ENCODE results near the gene SYNPO2.
"Not testable (repeated sequence)": the region's sequence is repeated elsewhere in the genome, so short reads cannot be mapped to it uniquely, and the experiment has no call there.

The SYNPO2 gene

DNA sequence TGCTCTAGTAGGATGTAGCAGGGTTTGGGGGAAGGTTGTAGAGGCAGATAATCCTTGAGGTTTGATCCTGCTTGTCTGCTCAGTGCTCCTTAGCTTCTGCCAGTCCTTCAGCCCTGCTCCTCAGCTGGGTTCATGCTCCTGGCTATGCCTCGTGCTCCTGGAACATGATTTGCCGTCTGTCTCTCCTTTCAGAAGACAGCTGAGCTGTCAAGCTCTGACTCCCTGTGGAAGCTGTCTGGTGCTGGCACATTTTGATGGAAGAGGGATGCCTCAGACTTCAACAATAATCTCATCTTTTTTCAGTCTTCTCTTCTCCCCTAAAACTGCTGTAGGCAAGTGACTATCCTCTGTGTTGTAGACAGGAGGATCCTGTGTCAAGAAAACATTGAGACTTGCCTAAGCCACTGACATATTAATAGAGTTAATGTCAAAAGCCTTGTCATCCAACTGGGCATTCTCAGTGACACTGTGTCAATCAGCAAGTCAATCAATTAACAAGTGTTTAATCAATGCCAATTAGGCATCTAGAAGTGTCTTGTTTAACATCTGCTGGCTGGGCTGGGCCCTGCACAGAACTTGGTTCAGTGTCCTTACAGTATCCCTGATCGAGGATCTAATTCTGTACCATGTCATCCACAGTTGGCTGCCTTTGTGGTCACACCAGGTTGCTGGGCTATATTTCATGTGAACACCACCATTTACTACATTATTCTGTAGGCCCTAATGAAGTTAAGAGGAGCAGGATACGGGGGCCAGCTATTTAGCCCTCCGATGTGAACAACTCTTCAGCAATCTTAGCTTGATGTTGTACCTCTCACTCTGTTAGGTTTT is 96.7 kb downstream of the SYNPO2 start:
- Mint-ChIP-seq H3K4me3 (no peak overlapping the region), H3K9me3 (no peaks in the 10 kb centered on the region)

DNA sequence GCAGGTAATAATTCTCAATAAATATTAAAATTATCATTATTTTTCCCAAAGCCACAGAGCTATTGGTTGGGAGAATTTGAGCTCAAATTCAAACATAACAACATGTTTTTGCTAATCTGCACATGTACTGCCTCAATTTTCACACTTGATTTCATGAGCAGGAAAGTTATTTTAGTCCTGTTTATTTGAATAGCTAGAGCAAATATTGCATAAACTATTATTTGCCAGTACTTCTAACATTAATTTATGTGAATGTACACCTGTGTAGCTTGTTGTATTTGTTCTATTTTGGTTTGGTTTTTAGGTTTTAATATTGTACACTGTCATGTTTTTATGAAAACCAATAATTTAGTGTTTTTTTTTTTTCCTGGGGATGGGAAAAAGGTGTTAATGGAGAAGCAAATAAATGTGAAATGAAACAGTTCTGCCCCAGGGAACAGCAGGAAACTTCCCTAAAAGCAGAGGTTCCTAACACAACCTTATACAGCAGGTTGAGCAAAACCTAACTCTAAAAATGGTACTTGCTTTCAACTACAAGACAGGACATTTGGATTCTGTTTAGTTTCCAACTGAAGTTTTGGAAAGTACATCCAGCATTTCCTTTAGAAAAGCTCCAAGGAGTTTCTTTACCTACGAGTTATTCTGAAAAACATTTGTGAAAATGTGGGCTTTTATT is 99.4 kb downstream of the SYNPO2 start:
- Mint-ChIP-seq H3K9me3 (no peaks in the 10 kb centered on the region), H3K4me1 (ENCODE audit: low read depth) (no peaks in the 10 kb centered on the region), H3K27me3 (no peaks in the 10 kb centered on the region), H3K27ac (no peak overlapping the region), H3K4me3 (no peak overlapping the region), H3K36me3 (ENCODE audit: low read depth) (no peaks in the 10 kb centered on the region)

More for the DNA sequence above, 96.7 kb downstream of the SYNPO2 start:
- Mint-ChIP-seq H3K27me3 (peaks cover 3% of the 10 kb centered on the region), H3K27ac (no peak overlapping the region), H3K36me3 (ENCODE audit: low read depth) (no peaks in the 10 kb centered on the region), H3K4me1 (ENCODE audit: low read depth) (no peaks in the 10 kb centered on the region)

DNA sequence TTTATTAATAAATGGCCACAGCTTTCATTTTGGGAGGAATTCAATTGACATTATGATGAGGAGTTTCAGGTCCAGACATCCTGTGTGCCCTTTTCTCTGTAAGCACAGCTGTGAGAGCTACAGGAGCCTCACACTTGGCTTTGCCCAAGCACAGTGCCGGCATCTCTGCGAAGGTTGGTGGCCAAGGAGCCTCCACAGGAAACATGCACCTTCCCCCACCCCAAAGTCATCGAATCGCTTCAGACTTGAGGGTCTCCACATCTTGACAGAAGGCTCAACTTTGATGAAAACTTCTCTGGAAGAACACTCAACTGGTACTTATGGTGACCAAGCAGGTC is 100.0 kb downstream of the SYNPO2 start:
- Mint-ChIP-seq H3K27ac (no peak overlapping the region), H3K4me1 (ENCODE audit: low read depth) (no peaks in the 10 kb centered on the region), H3K36me3 (ENCODE audit: low read depth) (no peaks in the 10 kb centered on the region)

DNA sequence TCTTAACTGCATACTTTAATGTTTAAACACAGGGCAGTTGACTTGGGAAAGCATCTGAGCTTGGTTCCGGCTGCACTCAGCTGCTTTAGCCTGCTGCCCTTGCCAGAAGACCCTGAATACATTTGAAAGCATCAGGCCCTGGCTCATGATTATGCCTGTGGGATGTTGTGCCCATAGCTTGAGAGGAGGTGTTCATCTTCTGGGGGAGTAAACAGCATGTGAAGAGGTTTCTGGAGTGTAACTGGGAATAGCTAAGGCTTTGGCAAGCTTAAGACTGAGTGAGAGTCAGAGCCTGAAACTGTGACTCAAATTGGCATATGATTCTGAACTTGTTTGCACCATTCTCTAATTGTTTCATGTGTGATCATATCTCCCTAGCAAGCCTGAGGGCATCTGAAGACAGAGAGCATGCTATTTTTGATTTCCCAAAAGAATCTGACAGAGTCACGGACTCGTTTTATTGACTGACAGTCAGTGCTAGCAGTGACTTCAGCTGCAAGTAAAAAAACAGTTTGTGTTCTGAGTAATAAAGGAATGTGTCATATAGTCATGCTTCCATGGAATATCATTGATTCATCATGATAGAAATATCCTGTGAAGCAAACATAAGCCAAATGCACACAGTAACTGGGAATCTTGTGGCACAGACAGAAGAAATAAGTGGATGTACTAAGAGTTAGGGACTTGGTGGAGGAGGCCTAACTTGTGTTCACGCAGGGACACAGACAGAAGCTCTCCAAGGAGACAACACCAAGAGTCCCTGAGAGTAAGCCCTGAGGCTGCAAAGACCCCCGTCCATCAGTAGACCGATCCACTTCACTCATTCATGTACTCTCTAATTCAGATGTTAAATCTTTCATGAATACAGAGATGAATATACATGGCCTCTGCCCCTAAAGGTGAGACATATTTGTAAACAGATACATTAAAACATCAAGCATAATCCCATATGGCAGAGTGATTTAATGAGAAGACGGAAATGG is 100.7 kb downstream of the SYNPO2 start:
- Mint-ChIP-seq H3K27me3 (no peaks in the 10 kb centered on the region), H3K9me3 (no peaks in the 10 kb centered on the region), H3K27ac (no peak overlapping the region), H3K36me3 (ENCODE audit: low read depth) (no peaks in the 10 kb centered on the region), H3K4me1 (ENCODE audit: low read depth) (no peaks in the 10 kb centered on the region), H3K4me3 (no peak overlapping the region)

More for the DNA sequence above, 100.0 kb downstream of the SYNPO2 start:
- Mint-ChIP-seq H3K9me3 (no peaks in the 10 kb centered on the region), H3K4me3 (no peak overlapping the region), H3K27me3 (no peaks in the 10 kb centered on the region)

DNA sequence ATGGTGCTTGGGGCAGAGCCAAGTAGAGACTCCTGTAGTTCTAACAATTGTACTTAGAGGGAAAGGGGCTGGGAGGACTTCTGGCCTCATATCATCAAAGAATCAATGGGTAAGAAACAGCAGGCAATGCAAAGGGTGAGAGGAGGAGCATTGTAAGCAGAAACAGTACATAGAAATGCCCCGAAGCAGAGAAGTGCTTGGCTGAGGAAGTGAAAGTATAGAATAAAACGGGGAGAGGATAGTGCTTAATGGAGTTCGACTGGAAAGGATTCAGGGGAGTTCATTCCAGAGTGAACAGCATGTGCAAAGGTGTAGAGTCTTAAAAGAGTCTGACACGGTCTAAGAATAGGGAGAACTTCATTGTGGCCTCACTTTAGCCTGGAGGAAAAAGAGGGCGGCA is 103.0 kb downstream of the SYNPO2 start:
- Mint-ChIP-seq H3K4me3 (no peak overlapping the region), H3K27me3 (peaks cover 9% of the 10 kb centered on the region), H3K36me3 (ENCODE audit: low read depth) (no peaks in the 10 kb centered on the region), H3K4me1 (ENCODE audit: low read depth) (no peaks in the 10 kb centered on the region), H3K27ac (no peak overlapping the region), H3K9me3 (no peaks in the 10 kb centered on the region)

DNA sequence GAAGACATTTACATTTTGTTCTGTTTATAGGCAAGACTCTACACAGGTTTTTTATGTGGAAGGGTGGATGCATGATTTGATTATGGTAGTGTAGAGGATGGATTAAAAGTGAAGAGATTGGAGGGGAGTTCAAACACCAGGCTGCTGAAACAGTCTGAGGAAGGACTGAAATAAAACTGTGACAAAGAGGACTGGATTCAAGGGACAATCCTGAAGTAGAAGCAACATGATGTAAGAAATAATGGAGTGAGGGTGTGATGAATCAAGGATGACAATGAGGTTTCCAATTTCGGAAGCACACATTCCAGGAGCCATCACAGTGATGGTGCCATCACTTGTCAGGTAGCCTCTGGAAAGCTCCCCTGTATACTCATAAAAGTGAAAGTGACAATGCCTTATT is 103.5 kb downstream of the SYNPO2 start:
- no peak overlapping the region for H3K27ac Mint-ChIP-seq
- H3K4me1 Mint-ChIP-seq (ENCODE audit: low read depth) = no peaks in the 10 kb centered on the region
- H3K9me3 Mint-ChIP-seq = no peaks in the 10 kb centered on the region
- H3K27me3 Mint-ChIP-seq = peaks cover 9% of the 10 kb centered on the region
- no peak overlapping the region for H3K4me3 Mint-ChIP-seq
- H3K36me3 Mint-ChIP-seq (ENCODE audit: low read depth) = no peaks in the 10 kb centered on the region

DNA sequence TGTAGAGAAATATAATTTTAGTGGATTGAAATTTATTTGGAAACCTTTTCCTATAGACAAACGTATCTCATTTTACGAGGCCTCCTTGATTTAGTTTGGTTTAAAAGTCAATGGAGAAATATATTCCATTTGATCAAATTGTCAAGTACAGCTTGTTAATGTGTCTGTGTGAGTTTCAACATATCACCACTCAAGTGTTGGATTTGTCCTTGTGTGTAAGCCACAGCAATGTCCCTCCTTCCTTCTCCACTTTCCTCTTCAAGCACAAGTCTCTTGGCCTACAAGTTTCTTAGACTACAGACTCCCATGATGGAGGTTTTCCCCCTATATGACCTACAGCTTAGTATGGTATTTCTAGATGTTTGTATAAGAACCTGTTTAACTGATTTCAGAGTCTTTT is 104.7 kb downstream of the SYNPO2 start:
- H3K27ac Mint-ChIP-seq = no peak overlapping the region
- peaks cover 13% of the 10 kb centered on the region for H3K27me3 Mint-ChIP-seq
- no peaks in the 10 kb centered on the region for H3K9me3 Mint-ChIP-seq
- no peaks in the 10 kb centered on the region for H3K36me3 Mint-ChIP-seq (ENCODE audit: low read depth)
- no peaks in the 10 kb centered on the region for H3K4me1 Mint-ChIP-seq (ENCODE audit: low read depth)
- H3K4me3 Mint-ChIP-seq = no peak overlapping the region

DNA sequence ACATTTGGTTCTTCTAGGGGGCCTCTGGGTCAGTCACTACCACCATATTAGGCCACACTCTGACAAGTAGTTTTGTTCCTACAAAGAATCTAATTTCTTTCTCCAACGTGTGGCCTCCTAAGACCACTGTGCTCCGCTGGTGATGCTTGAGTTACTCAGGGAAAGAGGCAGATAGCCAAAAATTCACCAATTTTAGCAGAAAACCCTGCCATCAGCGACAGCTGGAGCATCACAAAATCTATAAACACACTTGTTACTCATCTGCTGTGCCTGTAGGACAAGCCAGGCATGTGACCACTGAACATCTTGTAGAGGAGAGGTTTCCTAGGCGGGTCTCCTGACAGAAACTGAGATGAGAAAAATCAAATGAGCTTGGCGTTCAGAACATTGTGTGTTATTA is 105.4 kb downstream of the SYNPO2 start:
- Mint-ChIP-seq H3K9me3 (no peaks in the 10 kb centered on the region), H3K4me1 (ENCODE audit: low read depth) (no peaks in the 10 kb centered on the region), H3K36me3 (ENCODE audit: low read depth) (no peaks in the 10 kb centered on the region), H3K27ac (no peak overlapping the region), H3K4me3 (no peak overlapping the region), H3K27me3 (peaks cover 13% of the 10 kb centered on the region)

DNA sequence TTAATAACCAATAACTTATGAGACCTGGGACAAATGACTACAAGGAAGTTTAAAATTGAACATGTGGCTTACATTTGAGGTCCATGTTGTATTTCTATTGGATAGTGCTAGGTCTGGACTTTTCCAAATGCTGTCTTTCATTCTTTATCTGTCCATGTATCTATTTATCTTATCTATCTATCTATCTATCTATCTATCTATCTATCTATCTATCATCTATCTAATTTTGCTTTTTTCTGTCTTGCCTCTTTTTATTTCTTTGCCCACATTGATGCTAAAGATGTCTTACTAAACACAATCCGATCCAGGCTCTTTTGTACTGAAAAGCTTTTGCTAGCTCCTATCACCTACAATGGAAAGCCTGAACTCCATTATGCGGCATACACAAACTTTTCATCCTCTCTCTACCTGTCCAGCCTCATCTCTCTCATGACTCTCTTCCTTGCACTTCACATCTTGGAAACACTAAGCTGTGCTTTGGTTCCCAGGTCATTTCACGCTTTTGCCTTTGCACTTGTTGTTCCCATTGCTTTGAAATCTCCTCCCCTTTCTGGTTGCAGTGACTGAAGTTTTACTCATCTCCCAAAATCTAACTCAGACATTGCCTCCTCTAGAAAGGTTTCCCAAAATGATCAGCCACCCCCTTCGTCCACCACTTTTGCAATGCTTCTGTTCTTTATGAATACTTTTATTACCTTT is 107.2 kb downstream of the SYNPO2 start:
- no peak overlapping the region for H3K4me3 Mint-ChIP-seq
- H3K4me1 Mint-ChIP-seq (ENCODE audit: low read depth) = no peaks in the 10 kb centered on the region
- H3K27ac Mint-ChIP-seq = no peak overlapping the region
- H3K9me3 Mint-ChIP-seq = no peaks in the 10 kb centered on the region
- H3K27me3 Mint-ChIP-seq = peaks cover 16% of the 10 kb centered on the region
- H3K36me3 Mint-ChIP-seq (ENCODE audit: low read depth) = no peaks in the 10 kb centered on the region

DNA sequence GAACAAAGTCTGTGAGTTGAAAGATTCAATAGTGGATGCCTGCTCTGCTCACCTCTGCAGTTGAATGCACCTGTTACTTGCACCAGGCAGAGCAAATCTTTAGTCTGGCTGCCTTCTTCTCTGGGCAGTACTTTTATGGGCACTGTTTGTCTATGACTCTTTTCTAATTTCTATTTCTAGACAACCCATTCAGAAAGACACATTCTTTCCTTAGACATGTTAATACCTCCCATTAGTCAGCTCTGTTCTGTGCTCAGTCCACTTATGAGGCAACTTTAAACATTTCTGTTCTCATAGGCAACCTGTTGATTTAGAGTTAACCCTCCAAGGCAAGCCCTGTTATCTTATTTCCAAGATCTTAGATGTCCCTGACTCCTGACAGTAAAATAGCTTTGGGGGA is 108.9 kb downstream of the SYNPO2 start:
- Mint-ChIP-seq H3K4me1 (ENCODE audit: low read depth) (no peaks in the 10 kb centered on the region), H3K9me3 (no peaks in the 10 kb centered on the region), H3K27ac (no peak overlapping the region), H3K36me3 (ENCODE audit: low read depth) (no peaks in the 10 kb centered on the region), H3K4me3 (no peak overlapping the region), H3K27me3 (peaks cover 16% of the 10 kb centered on the region)

DNA sequence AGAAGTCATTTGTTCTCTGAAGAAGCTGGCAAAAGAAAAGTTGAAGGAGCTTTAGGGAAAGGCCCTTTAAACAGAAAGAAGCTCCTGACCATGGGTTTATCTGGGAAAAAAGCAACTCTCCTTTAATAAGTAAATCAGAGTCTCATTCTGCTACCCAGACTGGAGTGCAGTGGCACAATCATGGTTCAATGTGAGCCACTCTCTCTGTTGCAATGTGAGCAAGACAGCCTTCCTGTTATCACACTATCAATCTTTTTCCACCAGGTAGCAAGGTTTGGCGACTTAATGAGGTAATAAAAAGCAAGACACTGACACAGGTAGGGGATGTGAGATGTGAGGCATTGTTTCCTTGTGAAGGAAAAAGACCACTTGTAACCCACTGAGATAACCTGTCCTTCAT is 111.3 kb downstream of the SYNPO2 start:
- Mint-ChIP-seq H3K4me3 (no peak overlapping the region), H3K4me1 (ENCODE audit: low read depth) (no peaks in the 10 kb centered on the region), H3K27me3 (peaks cover 16% of the 10 kb centered on the region), H3K36me3 (ENCODE audit: low read depth) (no peaks in the 10 kb centered on the region), H3K9me3 (no peaks in the 10 kb centered on the region), H3K27ac (no peak overlapping the region)

DNA sequence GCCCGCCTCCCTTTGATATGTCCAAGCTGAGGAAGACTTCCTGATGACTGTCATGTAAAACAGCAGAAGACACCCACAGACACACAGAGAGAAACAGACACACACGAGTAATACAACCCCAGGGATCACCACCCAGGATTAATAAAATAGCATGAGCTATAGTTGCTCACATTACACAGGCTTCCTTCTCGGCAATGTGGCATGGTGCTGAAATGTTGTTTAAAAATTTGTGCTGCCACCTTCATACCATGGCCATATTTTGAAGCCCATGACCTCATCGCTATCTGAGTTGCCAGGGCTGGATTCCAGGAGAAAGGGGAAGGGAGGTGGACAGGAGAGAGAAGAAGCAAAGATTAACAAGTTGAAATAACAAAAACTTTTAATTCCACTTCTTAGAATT is 111.7 kb downstream of the SYNPO2 start:
- Mint-ChIP-seq H3K36me3 (ENCODE audit: low read depth) (no peaks in the 10 kb centered on the region), H3K9me3 (no peaks in the 10 kb centered on the region), H3K4me3 (no peak overlapping the region), H3K4me1 (ENCODE audit: low read depth) (no peaks in the 10 kb centered on the region), H3K27ac (no peak overlapping the region), H3K27me3 (peaks cover 16% of the 10 kb centered on the region)

DNA sequence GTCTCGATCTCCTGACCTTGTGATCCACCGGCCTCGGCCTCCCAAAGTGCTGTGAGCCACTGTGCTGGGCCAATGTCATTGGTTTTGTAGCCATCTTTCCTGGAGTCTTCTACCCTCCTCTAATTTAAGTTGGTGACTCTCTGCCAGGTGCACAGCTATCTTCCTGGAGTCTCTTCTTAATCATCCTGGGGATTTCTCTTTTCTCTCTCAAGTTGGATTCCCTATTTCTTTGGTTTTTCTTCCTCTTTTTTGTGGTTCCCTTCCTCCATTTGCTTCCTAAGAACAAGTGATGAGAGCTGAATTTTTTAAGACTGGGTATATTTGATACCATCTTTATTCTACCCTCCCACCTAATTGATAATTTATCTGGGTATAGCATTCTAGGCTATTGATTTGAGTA is 113.8 kb downstream of the SYNPO2 start:
- no peaks in the 10 kb centered on the region for H3K4me1 Mint-ChIP-seq (ENCODE audit: low read depth)
- H3K27ac Mint-ChIP-seq = no peak overlapping the region
- no peaks in the 10 kb centered on the region for H3K9me3 Mint-ChIP-seq
- peaks cover 7% of the 10 kb centered on the region for H3K27me3 Mint-ChIP-seq
- H3K4me3 Mint-ChIP-seq = no peak overlapping the region
- no peaks in the 10 kb centered on the region for H3K36me3 Mint-ChIP-seq (ENCODE audit: low read depth)

DNA sequence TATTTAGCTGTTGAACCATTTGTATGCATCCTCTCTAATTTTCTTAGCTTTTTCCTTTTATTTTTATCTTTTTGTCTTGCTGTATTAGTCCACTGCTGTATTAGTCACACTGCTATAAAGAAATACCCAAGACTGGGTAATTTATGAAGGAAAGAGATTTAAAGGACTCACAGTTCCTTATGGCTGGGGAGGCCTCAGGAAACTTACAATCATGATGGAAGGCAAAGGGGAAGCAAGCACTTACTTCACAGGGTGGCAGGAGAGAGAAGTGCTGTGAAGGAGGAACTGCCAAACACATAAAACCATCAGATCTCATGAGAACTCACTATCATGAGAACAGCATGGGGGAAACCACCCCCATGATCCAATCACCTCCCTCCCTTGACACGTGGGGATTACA is 114.3 kb downstream of the SYNPO2 start:
- H3K9me3 Mint-ChIP-seq; H3K36me3 Mint-ChIP-seq (ENCODE audit: low read depth); H3K27me3 Mint-ChIP-seq; H3K27ac Mint-ChIP-seq; H3K4me1 Mint-ChIP-seq (ENCODE audit: low read depth); H3K4me3 Mint-ChIP-seq: not testable (repeated sequence)

Measured in stimulated activated naive CD8-positive, alpha-beta T cell treated with anti-CD3 and anti-CD28 coated beads, Interleukin-15, Interleukin-2, amounts not matched to agents 100 ng/mL and 50 ng/mL, for 24 hours (primary cell).